HepG2 (cell line): ENCODE measurements around the gene ZMIZ1. TPM values are rescaled to one million over a fixed set of nuclear protein-coding genes. Genes with fewer than 3 reads are reported as not detected.
A peak's percentile ranks its signal among the peaks of the same experiment; 100 is the strongest.

ENCODE experiments used
- PHF21A ChIP-seq: sonication (generic); formaldehyde crosslinking; IDR thresholded peaks from 2 replicates; pipeline ENCODE4 v1.5.0; 2020; ENCODE audit warnings: mild to moderate bottlenecking, missing genetic modification reagents
- PHF8 ChIP-seq: sonication (generic); formaldehyde crosslinking; IDR thresholded peaks from 2 replicates; pipeline ENCODE4 v1.5.0; 2020; ENCODE audit warnings: missing genetic modification reagents
- ZFP36L2 ChIP-seq: sonication (generic); formaldehyde crosslinking; IDR thresholded peaks from 2 replicates; pipeline ENCODE4 v1.4.0; 2020; ENCODE audit warnings: missing genetic modification reagents
- ZFP91 ChIP-seq: sonication (generic); formaldehyde crosslinking; IDR thresholded peaks from 2 replicates; pipeline ENCODE4 v1.9.0; 2022; ENCODE audit warnings: missing genetic modification reagents, mild to moderate bottlenecking, borderline replicate concordance
- ZSCAN20 ChIP-seq: sonication (generic); formaldehyde crosslinking; IDR thresholded peaks from 2 replicates; pipeline ENCODE4 v1.4.0; 2020; ENCODE audit warnings: missing genetic modification reagents, mild to moderate bottlenecking, borderline replicate concordance
- polyA plus RNA-seq, 8 experiments: library from polyadenylated mRNA; depleted of rRNA in 3 of 8; stranded (reverse) in 7 of 8; unstranded in 1 of 8; fragments of >200 nt; fragmentation: Illumina TruSeq in 4 of 8; extraction: Trizol in 4 of 8; gene quantifications; 2 replicates each; pipeline versions ENCODE4 v1.2.1 to v1.2.3, GENCODE V29; 2011 to 2016; ENCODE audit warnings: low read depth in 4 of 8, missing spikeins in 1 of 8, mixed read lengths in 1 of 8; ENCODE audit not compliant: insufficient read depth in 1 of 8
- total RNA-seq, 5 experiments: library from RNA; depleted of rRNA; stranded (reverse); fragments of >200 nt; fragmentation: Illumina TruSeq; extraction: Trizol; gene quantifications; 2 replicates each; pipeline ENCODE4 v1.2.3, GENCODE V29; 2016; ENCODE audit warnings: low read depth in 1 of 5
- TF ChIP-seq, protein P1 (sequence below): sonication (generic); formaldehyde crosslinking; IDR thresholded peaks from 2 replicates; pipeline ENCODE4 v1.4.0; 2020; ENCODE audit warnings: missing genetic modification reagents
- TF ChIP-seq, protein P2 (sequence below): sonication (generic); formaldehyde crosslinking; IDR thresholded peaks from 2 replicates; pipeline ENCODE4 v1.4.0; 2020; ENCODE audit warnings: missing genetic modification reagents
- TF ChIP-seq, protein P3 (sequence below), 2 experiments: fragments of 450-650 bp in 1 of 2; sonication (generic) in 1 of 2; formaldehyde crosslinking in 1 of 2; IDR thresholded peaks; 2 replicates each; pipeline versions ENCODE4 v1.6.1 to v1.8.0; 2016 to 2022; ENCODE audit warnings: antibody characterized with exemption in 1 of 2, mild to moderate bottlenecking in 1 of 2, missing genetic modification reagents in 1 of 2
- TF ChIP-seq, protein P4 (sequence below): sonication (generic); formaldehyde crosslinking; IDR thresholded peaks from 2 replicates; pipeline ENCODE4 v1.5.0; 2020; ENCODE audit warnings: mild to moderate bottlenecking, missing genetic modification reagents

The ZMIZ1 gene
- total and polyA plus RNA-seq, 2 of the 13 experiments (the other 11 are each of a cell fraction or from before 2014, with no cell fraction given): 5.3 to 10.2 TPM

DNA sequence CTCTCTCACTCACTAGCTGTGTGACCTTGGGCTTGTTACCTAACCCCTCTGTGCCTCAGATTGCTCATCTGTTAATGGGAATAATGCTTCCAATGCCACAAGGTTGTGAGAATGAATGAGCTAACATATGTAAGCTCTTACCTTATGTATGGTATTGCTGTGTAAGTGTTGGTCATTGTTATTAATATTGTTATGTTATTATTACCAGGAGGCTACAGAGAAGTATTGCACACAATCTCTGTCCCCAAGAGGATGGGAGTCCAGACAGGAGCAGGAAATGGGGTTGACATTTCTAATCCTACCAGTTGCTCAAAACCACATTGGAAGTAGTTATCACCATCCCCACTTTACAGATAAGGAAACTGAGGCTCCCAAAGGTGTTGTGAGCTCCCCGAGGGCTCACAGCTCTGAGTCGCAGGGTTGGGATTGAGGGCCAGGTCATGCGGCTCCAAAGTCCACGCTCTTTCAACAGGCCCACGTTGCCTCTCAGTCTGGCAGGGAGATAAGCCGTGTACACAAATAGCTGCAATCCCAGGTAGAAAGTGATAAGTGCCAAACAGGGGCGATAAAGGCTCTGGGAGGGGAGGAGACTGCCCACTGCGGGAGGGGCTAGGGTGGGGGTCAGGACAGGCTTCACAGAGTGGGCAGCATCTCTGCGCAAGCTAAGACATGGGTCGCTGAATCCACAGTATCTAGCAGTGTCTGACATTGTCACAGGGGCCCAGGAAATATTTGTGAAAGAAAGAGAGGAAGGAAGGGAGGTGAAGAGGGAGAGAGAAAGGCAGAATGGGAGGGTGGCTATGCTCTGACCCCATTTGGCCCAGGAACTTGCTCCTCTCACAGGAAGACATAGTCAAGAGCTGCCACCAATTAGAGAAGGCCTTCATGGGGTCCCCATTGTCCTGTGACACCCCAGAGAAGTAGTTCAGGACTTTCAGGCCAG lies 9.6 kb upstream of the ZMIZ1 start (continued):
- peak; percentile 33 for TF ChIP-seq ZFP91 (CRISPR knock-in tag)
- TF ChIP-seq, protein P1, sequence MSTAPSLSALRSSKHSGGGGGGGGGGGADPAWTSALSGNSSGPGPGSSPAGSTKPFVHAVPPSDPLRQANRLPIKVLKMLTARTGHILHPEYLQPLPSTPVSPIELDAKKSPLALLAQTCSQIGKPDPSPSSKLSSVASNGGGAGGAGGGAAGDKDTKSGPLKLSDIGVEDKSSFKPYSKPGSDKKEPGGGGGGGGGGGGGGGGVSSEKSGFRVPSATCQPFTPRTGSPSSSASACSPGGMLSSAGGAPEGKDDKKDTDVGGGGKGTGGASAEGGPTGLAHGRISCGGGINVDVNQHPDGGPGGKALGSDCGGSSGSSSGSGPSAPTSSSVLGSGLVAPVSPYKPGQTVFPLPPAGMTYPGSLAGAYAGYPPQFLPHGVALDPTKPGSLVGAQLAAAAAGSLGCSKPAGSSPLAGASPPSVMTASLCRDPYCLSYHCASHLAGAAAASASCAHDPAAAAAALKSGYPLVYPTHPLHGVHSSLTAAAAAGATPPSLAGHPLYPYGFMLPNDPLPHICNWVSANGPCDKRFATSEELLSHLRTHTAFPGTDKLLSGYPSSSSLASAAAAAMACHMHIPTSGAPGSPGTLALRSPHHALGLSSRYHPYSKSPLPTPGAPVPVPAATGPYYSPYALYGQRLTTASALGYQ (CRISPR knock-in tag): peak; percentile 97
- no peak; the same call in 1 of the 2 replicates for TF ChIP-seq PHF8 (CRISPR knock-in tag)
- no peak for TF ChIP-seq ZSCAN20
- TF ChIP-seq, protein P2, sequence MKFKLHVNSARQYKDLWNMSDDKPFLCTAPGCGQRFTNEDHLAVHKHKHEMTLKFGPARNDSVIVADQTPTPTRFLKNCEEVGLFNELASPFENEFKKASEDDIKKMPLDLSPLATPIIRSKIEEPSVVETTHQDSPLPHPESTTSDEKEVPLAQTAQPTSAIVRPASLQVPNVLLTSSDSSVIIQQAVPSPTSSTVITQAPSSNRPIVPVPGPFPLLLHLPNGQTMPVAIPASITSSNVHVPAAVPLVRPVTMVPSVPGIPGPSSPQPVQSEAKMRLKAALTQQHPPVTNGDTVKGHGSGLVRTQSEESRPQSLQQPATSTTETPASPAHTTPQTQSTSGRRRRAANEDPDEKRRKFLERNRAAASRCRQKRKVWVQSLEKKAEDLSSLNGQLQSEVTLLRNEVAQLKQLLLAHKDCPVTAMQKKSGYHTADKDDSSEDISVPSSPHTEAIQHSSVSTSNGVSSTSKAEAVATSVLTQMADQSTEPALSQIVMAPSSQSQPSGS: peak; percentile 91
- TF ChIP-seq, protein P3, sequence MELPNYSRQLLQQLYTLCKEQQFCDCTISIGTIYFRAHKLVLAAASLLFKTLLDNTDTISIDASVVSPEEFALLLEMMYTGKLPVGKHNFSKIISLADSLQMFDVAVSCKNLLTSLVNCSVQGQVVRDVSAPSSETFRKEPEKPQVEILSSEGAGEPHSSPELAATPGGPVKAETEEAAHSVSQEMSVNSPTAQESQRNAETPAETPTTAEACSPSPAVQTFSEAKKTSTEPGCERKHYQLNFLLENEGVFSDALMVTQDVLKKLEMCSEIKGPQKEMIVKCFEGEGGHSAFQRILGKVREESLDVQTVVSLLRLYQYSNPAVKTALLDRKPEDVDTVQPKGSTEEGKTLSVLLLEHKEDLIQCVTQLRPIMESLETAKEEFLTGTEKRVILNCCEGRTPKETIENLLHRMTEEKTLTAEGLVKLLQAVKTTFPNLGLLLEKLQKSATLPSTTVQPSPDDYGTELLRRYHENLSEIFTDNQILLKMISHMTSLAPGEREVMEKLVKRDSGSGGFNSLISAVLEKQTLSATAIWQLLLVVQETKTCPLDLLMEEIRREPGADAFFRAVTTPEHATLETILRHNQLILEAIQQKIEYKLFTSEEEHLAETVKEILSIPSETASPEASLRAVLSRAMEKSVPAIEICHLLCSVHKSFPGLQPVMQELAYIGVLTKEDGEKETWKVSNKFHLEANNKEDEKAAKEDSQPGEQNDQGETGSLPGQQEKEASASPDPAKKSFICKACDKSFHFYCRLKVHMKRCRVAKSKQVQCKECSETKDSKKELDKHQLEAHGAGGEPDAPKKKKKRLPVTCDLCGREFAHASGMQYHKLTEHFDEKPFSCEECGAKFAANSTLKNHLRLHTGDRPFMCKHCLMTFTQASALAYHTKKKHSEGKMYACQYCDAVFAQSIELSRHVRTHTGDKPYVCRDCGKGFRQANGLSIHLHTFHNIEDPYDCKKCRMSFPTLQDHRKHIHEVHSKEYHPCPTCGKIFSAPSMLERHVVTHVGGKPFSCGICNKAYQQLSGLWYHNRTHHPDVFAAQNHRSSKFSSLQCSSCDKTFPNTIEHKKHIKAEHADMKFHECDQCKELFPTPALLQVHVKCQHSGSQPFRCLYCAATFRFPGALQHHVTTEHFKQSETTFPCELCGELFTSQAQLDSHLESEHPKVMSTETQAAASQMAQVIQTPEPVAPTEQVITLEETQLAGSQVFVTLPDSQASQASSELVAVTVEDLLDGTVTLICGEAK (IDR thresholded peaks at IDR 0.05): no peak
- TF ChIP-seq, protein P3 (CRISPR knock-in tag; IDR thresholded peaks at IDR 0.05): no peak; the same call in 1 of the 2 replicates
- no peak for TF ChIP-seq ZFP36L2 (CRISPR knock-in tag)
- peak; percentile 94 for TF ChIP-seq PHF21A (CRISPR knock-in tag)
- TF ChIP-seq, protein P4, sequence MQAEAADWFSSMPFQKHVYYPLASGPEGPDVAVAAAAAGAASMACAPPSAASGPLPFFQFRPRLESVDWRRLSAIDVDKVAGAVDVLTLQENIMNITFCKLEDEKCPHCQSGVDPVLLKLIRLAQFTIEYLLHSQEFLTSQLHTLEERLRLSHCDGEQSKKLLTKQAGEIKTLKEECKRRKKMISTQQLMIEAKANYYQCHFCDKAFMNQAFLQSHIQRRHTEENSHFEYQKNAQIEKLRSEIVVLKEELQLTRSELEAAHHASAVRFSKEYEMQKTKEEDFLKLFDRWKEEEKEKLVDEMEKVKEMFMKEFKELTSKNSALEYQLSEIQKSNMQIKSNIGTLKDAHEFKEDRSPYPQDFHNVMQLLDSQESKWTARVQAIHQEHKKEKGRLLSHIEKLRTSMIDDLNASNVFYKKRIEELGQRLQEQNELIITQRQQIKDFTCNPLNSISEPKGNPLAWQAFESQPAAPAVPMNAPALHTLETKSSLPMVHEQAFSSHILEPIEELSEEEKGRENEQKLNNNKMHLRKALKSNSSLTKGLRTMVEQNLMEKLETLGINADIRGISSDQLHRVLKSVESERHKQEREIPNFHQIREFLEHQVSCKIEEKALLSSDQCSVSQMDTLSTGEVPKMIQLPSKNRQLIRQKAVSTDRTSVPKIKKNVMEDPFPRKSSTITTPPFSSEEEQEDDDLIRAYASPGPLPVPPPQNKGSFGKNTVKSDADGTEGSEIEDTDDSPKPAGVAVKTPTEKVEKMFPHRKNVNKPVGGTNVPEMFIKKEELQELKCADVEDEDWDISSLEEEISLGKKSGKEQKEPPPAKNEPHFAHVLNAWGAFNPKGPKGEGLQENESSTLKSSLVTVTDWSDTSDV (CRISPR knock-in tag): no peak
